Ovary (tissue), 3 donors: ENCODE results near the gene RNPEP.

Experiments used
- CTCF ChIP-seq, 3 donors: fragments of 450-650 bp in 2 of 3; fragments of 200-600 bp in 1 of 3; IDR thresholded peaks; one replicate each; pipeline versions ENCODE4 v1.5.1 to v1.8.0; 2016 to 2022; ENCODE audit warnings: antibody characterized with exemption in 3 of 3, mild to moderate bottlenecking in 1 of 3
- POLR2A ChIP-seq: fragments of 450-650 bp; IDR thresholded peaks from one replicate; pipeline ENCODE4 v1.6.1; 2017; ENCODE audit warnings: antibody characterized with exemption, mild to moderate bottlenecking, moderate library complexity
- donor health status: DM: no; HTN: no; CAD: no.

DNA sequence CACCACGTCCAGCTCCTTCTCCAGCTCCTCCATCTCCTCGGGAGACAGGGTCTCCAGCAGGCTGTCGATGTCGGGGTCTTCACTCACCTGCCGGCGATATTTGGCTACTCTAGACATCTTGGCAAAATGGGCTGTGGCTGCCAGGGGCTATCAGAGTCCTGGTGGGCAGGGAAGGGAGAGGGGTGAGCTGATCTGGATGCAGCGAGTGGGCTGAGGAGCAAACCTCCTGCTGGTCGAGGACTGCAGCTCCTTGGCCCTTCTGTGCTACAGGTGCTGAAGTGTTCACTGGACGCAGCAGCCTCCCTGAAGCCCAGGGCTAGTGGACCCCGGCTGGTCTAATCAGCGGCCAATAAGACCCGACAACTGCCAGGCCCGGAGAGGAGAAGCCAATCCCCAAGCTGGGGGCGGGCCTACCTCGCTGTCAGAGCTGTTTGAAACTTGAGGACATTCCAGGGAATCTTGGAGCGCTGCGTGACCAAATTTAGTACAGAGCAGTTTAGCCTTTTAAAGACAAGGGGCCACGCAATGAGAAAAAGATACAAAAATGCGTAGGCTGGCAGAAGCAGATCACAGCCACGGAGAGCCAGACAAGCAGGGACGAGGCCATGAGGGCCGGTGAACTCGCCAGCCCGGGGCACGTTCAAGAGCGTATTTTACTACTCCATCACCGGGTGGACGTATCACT lies 36.1 kb upstream of the RNPEP start, which contains the start of gene LMOD1:
- TF ChIP-seq CTCF (IDR thresholded peaks at IDR 0.05) (peak in 1 of 3 donors; percentile 13), POLR2A (peak; percentile 83)
